ENCODE data around the gene CDH7. TPM values are rescaled to one million over a fixed set of nuclear protein-coding genes. Genes with fewer than 3 reads are reported as not detected.

CDH7 gene
- total and polyA plus RNA-seq, 9 donors: under 0.01 to 0.94 (median 0.07) TPM; not detected in 2

GRCh38 chr18:65811307-65811706, 60.5 kb downstream of the CDH7 start:
- TF ChIP-seq EP300 (IDR thresholded peaks at IDR 0.05): no peak
- TF ChIP-seq, protein P1, sequence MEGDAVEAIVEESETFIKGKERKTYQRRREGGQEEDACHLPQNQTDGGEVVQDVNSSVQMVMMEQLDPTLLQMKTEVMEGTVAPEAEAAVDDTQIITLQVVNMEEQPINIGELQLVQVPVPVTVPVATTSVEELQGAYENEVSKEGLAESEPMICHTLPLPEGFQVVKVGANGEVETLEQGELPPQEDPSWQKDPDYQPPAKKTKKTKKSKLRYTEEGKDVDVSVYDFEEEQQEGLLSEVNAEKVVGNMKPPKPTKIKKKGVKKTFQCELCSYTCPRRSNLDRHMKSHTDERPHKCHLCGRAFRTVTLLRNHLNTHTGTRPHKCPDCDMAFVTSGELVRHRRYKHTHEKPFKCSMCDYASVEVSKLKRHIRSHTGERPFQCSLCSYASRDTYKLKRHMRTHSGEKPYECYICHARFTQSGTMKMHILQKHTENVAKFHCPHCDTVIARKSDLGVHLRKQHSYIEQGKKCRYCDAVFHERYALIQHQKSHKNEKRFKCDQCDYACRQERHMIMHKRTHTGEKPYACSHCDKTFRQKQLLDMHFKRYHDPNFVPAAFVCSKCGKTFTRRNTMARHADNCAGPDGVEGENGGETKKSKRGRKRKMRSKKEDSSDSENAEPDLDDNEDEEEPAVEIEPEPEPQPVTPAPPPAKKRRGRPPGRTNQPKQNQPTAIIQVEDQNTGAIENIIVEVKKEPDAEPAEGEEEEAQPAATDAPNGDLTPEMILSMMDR (IDR thresholded peaks at IDR 0.05): no peak
- no peak for TF ChIP-seq POLR2A (IDR thresholded peaks at IDR 0.05)
- DNase-seq: no peak
- intact Hi-C loops (cut with DNase I): no loop called here
- Histone ChIP-seq H3K4me3 (no peak overlapping the region), H3K27ac (no peak overlapping the region), H3K27me3 (no peaks in the 10 kb centered on the region), H3K36me3 (no peaks in the 10 kb centered on the region), H3K9me3 (no peaks in the 10 kb centered on the region), H3K4me1 (ENCODE audit: insufficient read depth) (no peaks in the 10 kb centered on the region)
- 70 to 79% (median 78%) methylated on average over 4 of the region's 4 CpGs for WGBS, 3 donors

DNA sequence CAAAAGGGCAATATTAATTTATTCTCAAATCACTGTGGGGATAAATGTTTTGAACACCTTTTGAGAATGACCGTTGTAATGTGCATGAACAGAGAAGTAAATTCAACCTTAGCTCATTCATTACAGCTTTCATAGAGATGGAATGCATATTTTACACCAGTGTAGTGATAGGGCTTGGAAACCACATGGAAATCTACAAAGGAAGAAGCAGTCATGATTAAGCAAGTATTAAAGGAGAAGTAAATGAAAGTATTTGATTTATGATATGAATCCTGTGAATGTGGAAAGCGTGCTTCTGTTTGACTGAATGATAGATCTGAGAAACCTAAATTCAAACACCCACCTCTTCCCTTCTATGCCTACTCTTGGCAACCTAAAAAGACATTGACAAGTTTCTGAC, 64.7 kb downstream of the CDH7 start:
- H3K27me3 ChIP-seq: no peaks in the 10 kb centered on the region
- intact Hi-C loops (cut with DNase I): no loop called here

DNA sequence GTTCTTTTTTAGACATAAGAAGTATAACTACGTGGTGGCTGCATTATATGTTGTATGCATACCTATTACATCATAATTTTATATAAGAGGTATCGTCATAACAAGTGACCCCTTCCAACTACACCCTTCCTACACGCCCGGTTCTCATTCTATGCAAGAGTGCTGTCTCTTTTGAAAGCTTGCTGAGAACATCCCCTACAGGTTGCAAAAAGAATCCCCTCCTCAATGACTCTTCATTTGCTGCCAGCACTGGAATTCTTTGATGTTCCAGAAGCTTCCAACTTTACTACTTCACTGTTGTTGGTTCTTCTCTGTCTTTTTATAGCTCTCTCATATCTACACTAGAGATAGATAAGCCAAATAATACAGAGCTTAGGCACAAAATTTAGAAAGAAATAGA, 66.4 kb downstream of the CDH7 start:
- 61 to 66% (median 61%) methylated on average over 4 of the region's 4 CpGs for WGBS, 3 donors
- intact Hi-C loops (cut with DNase I): no loop called here
- H3K36me3 ChIP-seq: no peaks in the 10 kb centered on the region
- no peaks in the 10 kb centered on the region for H3K9me3 ChIP-seq
- H3K4me1 ChIP-seq (ENCODE audit: insufficient read depth): no peaks in the 10 kb centered on the region
- TF ChIP-seq EP300 (IDR thresholded peaks at IDR 0.05) (no peak), POLR2A (IDR thresholded peaks at IDR 0.05) (no peak)
- TF ChIP-seq, protein P1 (IDR thresholded peaks at IDR 0.05): no peak
- no peak for DNase-seq
- no peaks in the 10 kb centered on the region for H3K27me3 ChIP-seq
- no peak overlapping the region for H3K27ac ChIP-seq
- no peak overlapping the region for H3K4me3 ChIP-seq

More for the DNA sequence above, 64.7 kb downstream of the CDH7 start:
- DNase-seq: no peak
- 68 to 76% (median 73%) methylated on average over 2 of the region's 2 CpGs for WGBS, 3 donors
- H3K4me3 ChIP-seq: no peak overlapping the region
- H3K27ac ChIP-seq: no peak overlapping the region
- TF ChIP-seq EP300 (IDR thresholded peaks at IDR 0.05) (no peak), POLR2A (IDR thresholded peaks at IDR 0.05) (no peak)
- TF ChIP-seq, protein P1 (IDR thresholded peaks at IDR 0.05): no peak
- H3K36me3 ChIP-seq: no peaks in the 10 kb centered on the region
- H3K9me3 ChIP-seq: no peaks in the 10 kb centered on the region
- no peaks in the 10 kb centered on the region for H3K4me1 ChIP-seq (ENCODE audit: insufficient read depth)

DNA sequence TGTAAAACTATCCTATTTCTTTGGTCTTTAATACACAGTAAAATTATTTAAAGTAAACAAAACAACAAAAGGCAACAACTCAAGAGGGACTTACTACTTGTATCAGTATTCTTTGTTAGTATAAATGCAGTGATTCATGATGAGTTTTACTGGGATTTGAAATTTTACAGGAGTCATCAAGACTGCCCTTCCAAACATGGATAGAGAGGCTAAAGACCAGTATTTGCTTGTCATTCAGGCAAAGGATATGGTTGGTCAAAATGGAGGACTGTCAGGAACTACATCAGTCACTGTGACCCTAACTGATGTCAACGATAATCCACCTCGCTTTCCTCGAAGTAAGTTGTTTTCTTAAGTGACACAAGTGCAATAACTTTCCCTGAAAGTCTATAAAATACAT, 71.1 kb downstream of the CDH7 start:
- WGBS, 3 donors: 85 to 91% (median 88%) methylated on average over 3 of the region's 3 CpGs
- H3K27me3 ChIP-seq: no peaks in the 10 kb centered on the region
- intact Hi-C loops (cut with DNase I): no loop called here
- H3K27ac ChIP-seq: no peak overlapping the region
- DNase-seq: no peak
- no peak for TF ChIP-seq POLR2A (IDR thresholded peaks at IDR 0.05)
- TF ChIP-seq EP300 (IDR thresholded peaks at IDR 0.05): no peak
- TF ChIP-seq, protein P1 (IDR thresholded peaks at IDR 0.05): no peak
- H3K36me3 ChIP-seq: no peaks in the 10 kb centered on the region
- H3K4me3 ChIP-seq: no peak overlapping the region
- H3K4me1 ChIP-seq (ENCODE audit: insufficient read depth): no peaks in the 10 kb centered on the region
- H3K9me3 ChIP-seq: no peaks in the 10 kb centered on the region
